Hepatocyte (in vitro differentiated cells): Measurements from ENCODE around the gene GAP43.

ENCODE experiments used
- CTCF ChIP-seq: fragments of 200-600 bp; sonication (generic); IDR thresholded peaks from 2 replicates; pipeline ENCODE4 v1.5.1; 2016; ENCODE audit warnings: antibody characterized with exemption, mild to moderate bottlenecking; ENCODE audit not compliant: poor library complexity
- EZH2 ChIP-seq: fragments of 200-600 bp; sonication (generic); IDR thresholded peaks from 2 replicates; pipeline ENCODE4 v1.6.1; 2016; ENCODE audit warnings: antibody characterized with exemption, mild to moderate bottlenecking, borderline replicate concordance

GRCh38 chr3:115658337-115659181 is 35.2 kb downstream of the GAP43 start:
- TF ChIP-seq CTCF = no peak
- no peak for TF ChIP-seq EZH2
